CD4-positive, alpha-beta T cell treated with Interleukin-12 subunit alpha and Interleukin-12 subunit beta, for 1 hour (primary cell): ENCODE results near the gene ZEB2.

Experiments
- DNase-seq: peaks from one replicate; pipeline ENCODE4 v3.0.0-alpha.2; 2020

Gene ZEB2

GRCh38 chr2:144468823-144469595 lies 50.9 kb downstream of the ZEB2 start:
- no peak for DNase-seq

- DNase-seq: no peak
These were observed 52.3 kb downstream of the ZEB2 start for GRCh38 chr2:144467502-144468137.

DNA sequence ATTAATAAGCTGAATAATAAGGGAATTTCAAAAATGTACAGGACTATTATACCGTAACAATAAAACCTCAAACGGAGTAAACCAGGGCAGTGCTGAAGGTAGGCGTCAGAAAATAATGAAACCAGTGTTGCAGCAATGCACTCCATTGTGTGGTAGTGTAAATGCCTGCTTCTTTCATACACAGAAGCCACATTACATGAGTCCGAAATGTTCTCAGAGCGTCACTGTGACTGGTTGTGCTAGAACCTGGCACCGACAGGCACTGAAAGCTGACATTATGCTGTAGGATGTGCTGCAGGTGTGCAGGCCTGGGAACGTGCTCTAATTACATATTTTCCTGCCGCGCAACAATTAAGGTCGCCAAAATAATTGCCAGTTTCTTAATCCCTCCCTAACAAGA lies 53.3 kb downstream of the ZEB2 start:
- no peak for DNase-seq

GRCh38 chr2:144465749-144466148 lies 54.2 kb downstream of the ZEB2 start:
- no peak for DNase-seq

GRCh38 chr2:144464730-144465129 lies 55.2 kb downstream of the ZEB2 start:
- no peak for DNase-seq

- DNase-seq: no peak
These were observed 56.7 kb downstream of the ZEB2 start for GRCh38 chr2:144463266-144463665.

DNA sequence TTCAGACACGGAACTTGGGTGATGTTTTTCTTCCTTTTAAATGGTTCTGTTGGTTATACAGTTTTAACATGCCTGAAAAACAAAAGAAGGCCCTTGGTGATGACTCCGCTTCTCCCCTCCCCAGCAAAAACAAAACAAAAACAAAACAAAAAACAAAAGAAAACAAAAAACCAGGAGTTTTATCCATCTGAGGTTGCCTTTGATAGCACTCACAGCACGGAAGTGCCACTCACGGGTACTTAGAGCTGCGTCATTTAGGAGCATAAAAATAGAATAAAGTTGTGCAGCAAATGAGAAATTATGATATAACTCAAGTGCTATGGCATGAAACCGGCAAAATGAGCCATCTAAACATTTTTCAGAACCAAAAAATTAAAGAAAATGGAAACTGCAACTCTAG lies 57.7 kb downstream of the ZEB2 start:
- no peak for DNase-seq

DNA sequence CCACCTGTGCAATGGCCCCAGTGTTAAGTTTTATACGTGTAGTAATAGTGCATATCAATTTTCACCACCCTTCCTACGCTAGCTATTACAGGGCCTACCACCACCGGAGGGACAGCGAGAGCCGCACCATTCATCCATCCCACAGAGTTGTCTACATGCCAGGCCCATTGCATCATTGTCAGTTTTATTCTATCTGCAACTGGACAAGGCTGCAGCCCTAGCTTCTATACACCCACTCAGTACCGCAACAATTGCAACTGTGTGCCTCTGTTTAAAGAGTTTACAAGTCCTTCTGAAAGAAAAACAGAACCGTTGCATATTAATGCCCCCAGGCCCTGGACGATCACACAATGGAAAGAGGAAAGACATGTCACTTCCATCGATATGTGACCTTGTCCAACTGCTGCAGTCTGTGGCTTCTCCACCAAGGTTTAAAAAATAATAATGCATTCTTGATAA lies 58.6 kb downstream of the ZEB2 start:
- DNase-seq: no peak

- no peak for DNase-seq
These were observed 59.1 kb downstream of the ZEB2 start for GRCh38 chr2:144460727-144461307.

- peak; percentile 79 for DNase-seq
These were observed 60.0 kb downstream of the ZEB2 start for GRCh38 chr2:144459937-144460336.

DNA sequence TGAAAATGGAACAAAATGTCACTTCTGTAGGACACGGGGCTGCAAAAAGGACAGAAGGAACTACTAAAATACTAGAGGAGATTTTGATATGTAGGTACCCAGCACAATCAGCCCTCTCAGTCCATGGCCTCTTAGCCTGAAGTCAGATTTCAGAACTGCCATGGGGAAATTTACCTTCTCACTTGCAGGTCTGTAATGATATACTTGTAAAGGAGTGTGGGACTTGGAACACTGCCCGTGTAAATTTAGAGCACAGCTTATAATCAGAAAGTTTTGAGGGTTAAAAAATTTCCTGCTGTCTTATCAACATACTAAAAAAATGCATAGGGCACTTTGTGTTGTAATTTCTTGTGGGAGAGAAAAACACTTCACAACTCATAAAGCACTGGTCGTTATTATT lies 60.6 kb downstream of the ZEB2 start:
- no peak for DNase-seq

DNA sequence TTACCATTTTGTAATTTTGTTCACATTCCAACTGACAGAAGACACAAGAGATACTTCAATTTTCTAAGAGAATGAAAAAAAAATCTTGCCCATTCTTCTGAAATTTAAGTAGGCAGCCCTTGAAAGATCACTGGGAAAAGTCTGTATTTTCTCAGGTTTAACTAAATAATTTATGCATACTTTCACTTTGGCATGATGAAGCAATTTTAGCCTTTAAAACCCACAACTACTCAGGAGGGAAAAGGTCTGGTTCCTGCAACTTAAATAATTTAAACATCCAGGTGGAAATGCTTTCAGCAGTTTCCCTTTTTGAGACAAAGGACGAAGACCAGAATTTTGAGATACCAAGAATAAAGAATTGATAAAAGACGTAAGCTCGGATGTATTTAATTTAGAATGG lies 61.4 kb downstream of the ZEB2 start:
- DNase-seq: no peak

GRCh38 chr2:144456680-144457079 lies 63.2 kb downstream of the ZEB2 start:
- peak; percentile 39 for DNase-seq

DNA sequence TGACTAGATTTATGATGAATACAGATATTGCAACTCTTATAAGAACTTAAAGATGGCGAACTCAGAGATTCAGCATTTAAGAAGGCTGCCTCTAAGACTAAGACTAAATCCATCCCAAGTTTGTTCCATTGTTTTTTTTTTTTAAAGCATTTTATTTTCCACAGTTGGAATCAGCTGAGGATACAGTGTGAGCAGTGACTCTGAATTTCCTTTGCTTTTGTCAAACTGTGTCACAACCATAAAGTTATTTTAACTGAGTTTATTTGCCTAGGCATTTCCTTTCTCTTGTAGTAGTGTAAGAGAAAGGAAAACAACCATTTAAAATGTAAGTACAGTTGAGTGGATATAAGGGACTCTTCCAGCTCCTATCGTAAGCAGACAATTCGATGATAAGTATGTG lies 63.9 kb downstream of the ZEB2 start:
- no peak for DNase-seq

DNA sequence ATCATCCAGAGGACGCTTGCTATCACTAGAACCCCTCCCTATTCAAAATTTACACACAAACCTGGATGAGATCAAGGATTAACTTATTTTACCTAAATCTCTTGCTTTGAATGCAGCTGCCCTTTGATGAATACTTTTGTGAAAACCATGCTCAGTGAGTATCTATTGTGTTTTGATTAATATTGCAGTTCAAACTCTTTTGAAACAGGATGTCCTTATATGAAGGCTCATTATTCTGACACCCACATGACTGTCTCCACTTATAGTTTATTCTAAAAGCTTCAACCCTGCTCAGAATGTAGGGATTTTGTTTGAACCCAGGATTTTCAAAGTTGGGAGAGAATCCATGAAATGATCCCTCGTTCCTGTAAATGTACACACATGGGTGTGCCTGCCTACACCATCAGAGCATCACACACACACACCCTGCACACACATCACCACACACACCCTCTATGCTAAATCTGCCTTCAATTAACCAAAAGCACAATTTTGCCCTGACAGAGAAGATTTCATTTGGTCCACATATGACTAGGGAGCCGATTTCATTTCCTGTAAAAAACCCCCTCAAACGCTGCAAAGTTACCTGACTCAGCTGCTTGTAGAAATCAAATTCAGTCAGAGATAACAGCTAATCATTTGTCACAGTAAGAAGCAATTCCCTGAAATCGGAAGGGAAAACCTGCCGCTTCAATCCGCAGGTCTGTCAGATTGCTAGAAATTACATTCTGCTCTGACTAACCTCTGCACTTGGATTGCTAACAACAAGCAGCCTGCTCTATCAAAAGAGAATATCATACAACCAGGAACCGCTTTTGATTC lies 65.2 kb downstream of the ZEB2 start:
- peak; percentile 51 for DNase-seq

DNA sequence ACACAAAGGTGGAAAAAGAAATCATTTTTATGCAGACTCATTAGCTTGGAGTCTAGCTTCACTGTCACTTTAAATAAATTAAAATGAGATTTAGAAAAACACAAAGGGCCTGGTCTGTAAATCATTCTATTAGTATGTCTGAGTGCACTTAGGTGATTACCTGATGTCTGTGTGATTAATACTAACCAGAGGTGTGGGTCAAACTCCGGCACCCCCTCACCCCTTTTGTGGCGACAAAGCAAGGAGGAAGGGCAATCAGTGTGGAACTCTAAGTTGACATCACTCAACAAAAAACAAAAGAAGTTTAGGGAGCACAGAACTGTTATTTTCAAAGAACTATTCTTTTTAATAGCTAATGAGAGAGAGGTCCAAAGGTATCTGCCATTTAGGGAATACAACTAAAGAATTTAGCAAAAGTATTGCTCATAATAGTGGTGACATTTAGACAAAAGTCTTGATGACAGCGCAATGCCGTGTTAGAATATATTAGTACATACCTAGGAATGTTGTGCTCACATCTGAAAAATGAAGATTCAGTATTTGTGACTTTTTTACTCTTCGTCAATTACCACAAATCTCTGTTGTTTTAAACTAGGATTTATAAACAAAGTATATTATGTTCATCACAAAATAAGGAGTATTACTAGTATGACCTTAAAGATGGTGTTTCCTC lies 66.3 kb downstream of the ZEB2 start:
- DNase-seq: no peak

DNA sequence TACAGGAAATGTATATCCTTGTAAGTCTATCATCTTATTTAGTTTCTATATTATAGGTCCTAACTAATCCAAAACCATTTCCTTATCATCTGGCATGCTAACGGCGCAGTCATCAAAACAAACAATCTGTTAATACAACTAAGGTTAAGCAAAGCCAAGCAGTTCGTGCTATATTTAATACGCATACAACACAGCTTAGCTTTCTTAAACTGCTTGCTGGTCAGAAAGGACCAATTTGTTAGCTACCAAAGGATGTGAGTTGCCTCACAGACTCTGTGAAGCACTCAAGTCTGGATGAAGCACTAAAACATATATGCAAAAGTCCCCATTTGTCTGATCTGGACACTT lies 67.0 kb downstream of the ZEB2 start:
- DNase-seq: no peak

- no peak for DNase-seq
These were observed 67.5 kb downstream of the ZEB2 start for GRCh38 chr2:144452169-144452988.

DNA sequence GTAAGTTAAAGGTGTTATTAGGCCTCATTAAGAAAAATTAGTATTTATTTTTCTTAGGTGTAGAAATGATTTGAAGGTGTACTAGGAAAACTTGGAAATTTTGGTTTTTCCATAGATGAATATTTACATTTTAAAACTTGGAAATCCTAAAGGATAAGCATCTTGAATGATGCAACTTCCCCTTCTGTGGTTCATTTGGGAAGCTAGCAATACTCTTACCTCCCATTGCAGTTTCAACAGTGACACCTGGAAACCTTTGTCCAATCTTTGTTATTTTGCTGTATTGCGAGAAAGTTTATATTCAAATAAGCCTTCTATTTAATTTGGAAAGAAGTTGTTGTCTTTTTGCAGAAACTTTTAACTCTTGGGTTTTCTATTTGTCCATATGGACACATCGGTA lies 68.5 kb downstream of the ZEB2 start:
- no peak for DNase-seq

DNA sequence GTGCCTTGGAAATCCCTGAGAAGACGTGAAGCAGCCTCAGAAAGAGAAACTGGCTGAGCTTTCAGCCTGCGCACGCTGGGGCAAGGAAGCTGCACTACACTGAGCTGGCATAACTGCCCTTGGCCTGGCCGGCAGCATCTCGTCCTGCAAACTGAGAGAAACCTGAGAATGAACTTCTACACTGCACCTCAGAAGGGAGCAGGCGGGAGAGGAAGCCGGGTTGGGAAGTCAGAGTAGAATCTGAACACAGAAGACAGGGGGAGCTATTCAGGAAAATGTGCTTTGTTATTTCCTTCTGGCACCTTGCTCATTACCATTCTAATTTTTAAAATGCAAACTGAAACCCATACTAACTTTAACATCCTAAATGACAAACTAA lies 70.9 kb downstream of the ZEB2 start:
- DNase-seq: peak; percentile 24

DNA sequence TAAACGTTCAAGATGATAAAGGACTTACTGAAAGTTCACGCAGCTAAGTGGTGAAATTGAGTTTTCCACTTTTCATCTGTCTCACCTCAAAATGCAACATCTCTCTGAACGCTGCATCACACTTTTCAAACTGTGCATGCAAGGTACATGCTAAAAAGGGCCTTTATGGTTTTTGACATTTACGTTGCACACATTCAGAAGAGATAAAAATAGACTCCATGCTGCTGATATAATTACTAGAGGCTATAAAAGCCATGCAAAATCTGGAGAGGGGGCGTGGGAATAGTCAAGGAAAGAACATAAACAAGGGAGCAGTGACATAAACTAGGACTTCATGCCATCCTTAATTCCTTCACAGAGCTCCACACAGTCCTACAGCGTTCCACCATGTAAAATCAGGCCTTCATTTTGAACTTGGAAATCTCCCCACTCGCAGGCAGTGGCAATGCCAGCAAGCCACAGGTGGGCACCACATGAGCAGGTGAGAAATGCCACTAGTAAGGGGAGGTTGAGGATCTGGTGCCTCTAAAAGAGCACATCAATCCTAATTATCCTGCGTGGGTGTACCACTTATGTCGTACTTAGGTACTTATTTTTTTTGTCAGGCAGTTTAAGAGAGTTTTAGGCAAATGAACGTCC lies 71.4 kb downstream of the ZEB2 start:
- no peak for DNase-seq

GRCh38 chr2:144447535-144447934 lies 72.4 kb downstream of the ZEB2 start:
- DNase-seq: no peak
